Ovary (tissue), 3 donors: ENCODE measurements around the gene UCHL5.

ENCODE experiments used
- EP300 ChIP-seq: sonication (generic); formaldehyde crosslinking; IDR thresholded peaks from one replicate; pipeline ENCODE4 v1.6.1; 2017; ENCODE audit warnings: antibody characterized with exemption
- POLR2A ChIP-seq: fragments of 450-650 bp; IDR thresholded peaks from one replicate; pipeline ENCODE4 v1.6.1; 2017; ENCODE audit warnings: antibody characterized with exemption, mild to moderate bottlenecking, moderate library complexity
- TF ChIP-seq, protein P1 (sequence below), 3 donors: fragments of 450-650 bp in 2 of 3; fragments of 200-600 bp in 1 of 3; IDR thresholded peaks; one replicate each; pipeline versions ENCODE4 v1.5.1 to v1.8.0; 2016 to 2022; ENCODE audit warnings: antibody characterized with exemption in 3 of 3, mild to moderate bottlenecking in 1 of 3
- donor health status: DM: no; HTN: no; CAD: no.

GRCh38 chr1:192979542-192979941 lies 79.6 kb downstream of the UCHL5 start:
- TF ChIP-seq, protein P1, sequence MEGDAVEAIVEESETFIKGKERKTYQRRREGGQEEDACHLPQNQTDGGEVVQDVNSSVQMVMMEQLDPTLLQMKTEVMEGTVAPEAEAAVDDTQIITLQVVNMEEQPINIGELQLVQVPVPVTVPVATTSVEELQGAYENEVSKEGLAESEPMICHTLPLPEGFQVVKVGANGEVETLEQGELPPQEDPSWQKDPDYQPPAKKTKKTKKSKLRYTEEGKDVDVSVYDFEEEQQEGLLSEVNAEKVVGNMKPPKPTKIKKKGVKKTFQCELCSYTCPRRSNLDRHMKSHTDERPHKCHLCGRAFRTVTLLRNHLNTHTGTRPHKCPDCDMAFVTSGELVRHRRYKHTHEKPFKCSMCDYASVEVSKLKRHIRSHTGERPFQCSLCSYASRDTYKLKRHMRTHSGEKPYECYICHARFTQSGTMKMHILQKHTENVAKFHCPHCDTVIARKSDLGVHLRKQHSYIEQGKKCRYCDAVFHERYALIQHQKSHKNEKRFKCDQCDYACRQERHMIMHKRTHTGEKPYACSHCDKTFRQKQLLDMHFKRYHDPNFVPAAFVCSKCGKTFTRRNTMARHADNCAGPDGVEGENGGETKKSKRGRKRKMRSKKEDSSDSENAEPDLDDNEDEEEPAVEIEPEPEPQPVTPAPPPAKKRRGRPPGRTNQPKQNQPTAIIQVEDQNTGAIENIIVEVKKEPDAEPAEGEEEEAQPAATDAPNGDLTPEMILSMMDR (IDR thresholded peaks at IDR 0.05), result no peak
- no peak for TF ChIP-seq POLR2A
- TF ChIP-seq EP300, result no peak
